Measurements from ENCODE around the gene C4BPA.

C4BPA gene

DNA sequence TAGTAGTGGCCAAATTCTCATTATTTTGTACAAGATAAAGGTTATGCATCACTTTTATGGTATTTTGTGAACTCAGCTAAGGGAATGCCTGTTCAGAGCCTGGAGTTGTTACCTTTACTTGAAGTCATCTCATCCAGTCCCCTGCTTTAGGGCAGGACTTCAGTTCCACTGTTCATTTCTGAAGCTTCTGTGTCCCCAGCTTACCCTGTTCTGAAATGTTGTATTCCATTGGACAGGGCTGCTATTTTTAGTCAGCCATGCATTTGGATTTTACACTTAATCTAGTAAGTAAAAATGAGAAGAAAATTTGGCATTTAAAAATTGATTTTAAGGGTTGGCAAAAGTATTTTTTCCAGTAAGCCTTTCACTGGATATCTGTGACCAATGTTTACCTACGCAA is 27.0 kb upstream of the C4BPA start:
- no peak for DNase-seq (ENCODE audit: low read depth in 1 of 2, low spot score in 1 of 2)

DNA sequence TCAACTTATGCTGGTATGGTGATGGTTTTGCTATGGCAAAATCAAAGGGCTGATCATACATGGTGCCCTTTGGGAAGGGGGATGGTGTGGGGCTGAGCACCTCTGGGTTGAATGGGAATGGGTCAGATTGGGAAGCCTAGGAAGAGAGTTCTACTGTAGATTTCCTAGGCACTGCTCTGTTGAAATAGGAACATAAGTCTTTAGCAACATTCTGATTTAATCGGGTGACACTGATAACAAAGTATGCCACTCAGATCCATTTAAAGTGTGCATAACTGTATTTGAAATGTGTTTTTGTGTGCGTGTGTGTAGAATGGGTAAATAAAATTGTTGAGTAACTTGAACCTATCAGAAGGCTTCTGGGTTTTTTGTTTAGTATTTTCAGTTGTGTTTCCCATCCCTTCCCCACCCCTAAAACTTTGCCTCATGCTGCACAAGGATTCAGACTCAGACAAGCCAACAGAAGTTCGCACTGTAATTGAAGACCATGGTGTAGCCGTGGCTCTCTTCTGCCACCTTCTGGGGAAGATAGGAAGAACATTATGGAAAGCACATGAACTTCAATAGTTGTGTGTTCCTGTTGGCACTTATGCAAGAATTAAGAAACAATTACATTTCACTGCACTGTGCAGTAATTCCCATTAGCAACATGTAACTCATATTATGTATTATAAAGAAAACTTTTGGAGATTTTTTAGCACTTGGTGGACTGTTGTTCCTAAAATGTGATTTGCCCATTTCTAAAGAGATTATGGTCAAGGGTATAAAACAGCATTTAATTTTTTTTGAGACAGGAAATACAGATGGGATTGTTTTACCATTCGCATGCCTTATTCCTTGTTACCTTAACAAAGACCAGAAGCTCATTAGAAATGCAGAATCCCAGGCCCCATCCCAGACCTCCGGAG is 26.3 kb upstream of the C4BPA start:
- no peak for DNase-seq (ENCODE audit: low read depth in 1 of 2, low spot score in 1 of 2)

DNA sequence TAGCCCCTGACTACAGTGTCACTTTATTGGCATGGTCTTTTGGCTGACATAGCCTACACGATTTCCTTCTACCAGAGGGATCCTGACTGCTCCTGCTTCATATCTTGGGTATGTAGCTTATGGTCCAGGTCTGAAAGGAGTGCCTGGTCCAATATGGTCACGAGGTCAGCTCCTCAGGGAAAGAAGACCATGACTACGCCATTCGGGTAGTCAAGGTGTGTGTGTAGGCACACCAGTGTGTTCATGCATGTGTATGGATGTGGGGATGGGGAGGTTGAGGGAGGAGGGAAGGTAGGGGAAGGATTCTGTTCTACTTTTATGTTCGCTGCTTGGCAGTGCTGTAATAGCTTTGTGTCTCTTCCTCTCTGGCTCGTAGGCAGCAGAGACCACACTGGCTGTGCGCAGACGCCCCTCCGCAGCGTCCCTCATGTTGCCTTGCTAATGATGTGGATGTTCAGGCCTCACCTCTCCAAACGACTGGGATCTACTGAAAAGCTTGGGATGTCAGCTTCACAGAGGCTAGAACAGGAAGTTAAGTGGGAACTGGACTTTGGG is 25.4 kb upstream of the C4BPA start:
- no peak for DNase-seq (ENCODE audit: low read depth in 1 of 2, low spot score in 1 of 2)

DNA sequence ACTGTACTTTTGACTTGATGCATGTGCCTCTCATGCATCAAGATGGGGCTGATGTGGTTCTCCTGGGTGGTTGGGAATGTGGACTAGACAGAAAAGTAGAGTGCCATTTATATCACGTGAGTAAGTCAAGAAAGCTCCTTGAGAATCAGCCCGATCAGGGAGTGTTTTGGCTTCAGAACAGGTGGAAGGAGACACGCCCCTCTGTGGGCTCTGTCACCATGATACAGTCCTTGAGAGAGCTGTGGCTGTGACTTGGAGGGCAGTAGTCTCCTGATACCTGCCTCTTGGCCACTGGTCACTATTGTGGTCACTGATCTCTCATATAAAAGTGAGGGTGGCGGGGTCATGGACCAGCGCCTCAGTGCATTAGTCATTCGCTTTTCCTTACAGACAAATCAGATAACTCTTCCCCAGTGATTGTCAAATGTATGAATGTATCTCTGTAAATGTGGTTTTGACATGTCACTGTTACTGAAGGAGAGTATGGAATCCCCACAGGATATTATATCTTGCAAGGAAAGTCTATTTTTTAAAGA is 24.3 kb upstream of the C4BPA start:
- DNase-seq (ENCODE audit: low read depth in 1 of 2, low spot score in 1 of 2): no peak

DNA sequence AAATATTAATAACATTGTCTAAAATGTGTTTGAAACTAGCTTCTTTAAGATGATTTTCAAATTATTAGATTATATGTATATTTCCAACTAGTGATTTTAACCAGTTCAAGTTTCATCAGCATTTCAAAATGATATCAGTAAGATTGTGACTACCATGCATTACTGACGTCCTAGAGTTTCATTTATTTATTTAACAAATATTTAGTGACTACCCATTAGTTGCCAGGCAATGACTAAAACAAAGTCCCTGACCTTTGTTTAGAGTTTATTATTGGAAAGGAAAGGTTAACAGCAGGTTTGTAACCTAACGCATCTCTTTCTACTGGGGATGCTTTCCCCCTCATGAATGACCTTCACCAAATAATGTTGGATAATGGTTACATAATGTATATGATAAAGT is 22.9 kb upstream of the C4BPA start:
- no peak for DNase-seq (ENCODE audit: low read depth in 1 of 2, low spot score in 1 of 2)

DNA sequence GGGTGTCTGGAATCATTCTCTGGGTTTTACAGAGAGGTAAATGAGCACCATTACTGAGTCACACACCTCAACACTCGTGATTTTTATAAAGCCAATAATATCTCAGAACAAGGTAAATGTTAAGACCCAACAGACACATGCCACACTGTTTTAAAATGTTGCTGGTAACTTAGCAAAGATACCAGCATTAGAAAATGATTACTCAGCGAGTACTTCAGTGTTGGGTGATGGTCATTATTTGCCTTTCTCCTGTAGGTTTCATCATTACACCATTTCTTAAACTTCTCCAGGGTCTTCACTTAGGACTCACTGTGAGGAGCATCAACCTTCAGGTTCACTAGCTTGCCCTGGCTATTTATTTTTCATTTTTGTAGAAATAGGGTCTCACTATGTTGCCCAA is 22.2 kb upstream of the C4BPA start:
- DNase-seq (ENCODE audit: low read depth in 1 of 2, low spot score in 1 of 2): no peak

DNA sequence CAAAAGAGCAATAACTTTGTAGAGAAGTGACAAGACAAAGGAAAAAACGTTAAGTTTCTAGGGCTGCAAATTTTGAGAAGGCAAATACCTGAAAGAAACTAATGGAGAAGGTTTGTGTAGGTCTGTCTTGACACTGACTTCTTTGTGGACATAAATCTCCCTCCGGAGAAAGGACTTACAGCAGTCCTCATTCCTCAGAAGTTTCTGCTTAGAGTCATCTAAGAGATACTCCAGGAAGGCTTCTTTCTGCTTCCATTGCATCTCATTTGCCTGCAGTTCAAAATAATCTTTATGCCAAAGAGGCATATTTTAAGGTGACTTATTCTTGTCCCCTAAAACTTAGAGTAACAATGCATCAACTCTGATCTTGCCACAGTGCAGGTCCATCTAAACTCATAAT is 19.8 kb upstream of the C4BPA start:
- no peak for DNase-seq (ENCODE audit: low read depth in 1 of 2, low spot score in 1 of 2)

DNA sequence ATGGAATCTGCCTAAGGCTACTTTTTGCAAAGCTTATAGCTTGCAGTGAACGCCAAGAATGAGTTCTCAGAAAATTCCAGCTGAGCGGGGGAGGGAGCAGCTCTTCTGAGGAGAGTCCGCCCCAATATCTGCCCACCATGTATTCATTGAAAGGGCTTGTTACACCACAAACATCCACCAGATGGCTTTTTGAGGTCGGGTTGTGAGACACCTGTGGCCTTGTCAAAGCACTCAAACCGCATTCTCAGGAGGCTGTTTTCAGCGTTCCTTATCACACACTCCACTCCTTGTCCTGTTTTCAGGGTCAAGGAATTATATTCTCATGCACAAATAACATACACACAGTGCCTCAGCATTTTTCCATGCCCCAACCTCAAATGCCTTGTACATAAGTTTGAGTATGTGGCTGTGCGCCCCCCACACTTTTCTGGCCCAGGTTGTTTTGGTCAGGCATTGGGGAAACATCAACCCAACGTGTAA is 19.3 kb upstream of the C4BPA start:
- DNase-seq (ENCODE audit: low read depth in 1 of 2, low spot score in 1 of 2): peak in 1 of 2 donors; percentile 13

DNA sequence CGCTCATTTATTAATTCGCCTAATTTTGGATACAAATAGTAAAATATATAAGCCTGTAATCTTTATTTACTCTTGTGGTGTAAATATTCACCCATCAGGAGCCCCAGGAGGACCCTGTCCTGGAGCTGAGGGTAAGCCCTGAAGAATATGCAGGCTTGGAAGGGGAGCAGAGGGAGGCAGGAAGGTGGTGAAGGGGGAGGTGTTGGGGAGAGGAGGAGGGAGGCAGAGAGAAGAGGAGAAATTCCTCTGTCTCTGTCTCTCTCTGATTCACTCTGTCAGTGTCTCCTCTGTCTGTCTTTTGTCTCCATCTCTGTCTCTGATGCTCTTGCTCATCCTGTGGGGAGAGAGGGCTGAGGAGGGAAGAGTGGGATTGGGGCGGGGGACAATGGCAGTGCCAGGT is 18.1 kb upstream of the C4BPA start:
- DNase-seq (ENCODE audit: low read depth in 1 of 2, low spot score in 1 of 2): no peak

DNA sequence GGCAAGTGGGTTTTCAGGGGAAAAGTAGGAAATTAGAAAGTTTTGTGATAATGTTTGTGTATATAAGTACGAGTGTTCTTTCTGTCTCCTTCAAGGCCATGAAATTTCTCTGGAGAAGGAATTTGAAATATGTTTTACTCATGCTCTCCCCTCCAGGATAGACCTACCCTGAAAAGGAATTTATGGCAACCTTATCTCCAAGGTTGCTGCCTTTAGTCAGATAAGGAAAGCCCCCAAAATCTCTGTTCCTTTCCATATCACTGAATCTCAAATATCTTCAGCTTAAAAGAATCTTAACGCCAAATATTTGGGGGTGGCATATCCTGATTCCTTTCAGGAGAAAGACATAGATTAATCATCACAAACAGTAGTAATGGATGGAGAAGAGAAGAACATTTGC is 15.9 kb upstream of the C4BPA start:
- no peak for DNase-seq (ENCODE audit: low read depth in 1 of 2, low spot score in 1 of 2)

DNA sequence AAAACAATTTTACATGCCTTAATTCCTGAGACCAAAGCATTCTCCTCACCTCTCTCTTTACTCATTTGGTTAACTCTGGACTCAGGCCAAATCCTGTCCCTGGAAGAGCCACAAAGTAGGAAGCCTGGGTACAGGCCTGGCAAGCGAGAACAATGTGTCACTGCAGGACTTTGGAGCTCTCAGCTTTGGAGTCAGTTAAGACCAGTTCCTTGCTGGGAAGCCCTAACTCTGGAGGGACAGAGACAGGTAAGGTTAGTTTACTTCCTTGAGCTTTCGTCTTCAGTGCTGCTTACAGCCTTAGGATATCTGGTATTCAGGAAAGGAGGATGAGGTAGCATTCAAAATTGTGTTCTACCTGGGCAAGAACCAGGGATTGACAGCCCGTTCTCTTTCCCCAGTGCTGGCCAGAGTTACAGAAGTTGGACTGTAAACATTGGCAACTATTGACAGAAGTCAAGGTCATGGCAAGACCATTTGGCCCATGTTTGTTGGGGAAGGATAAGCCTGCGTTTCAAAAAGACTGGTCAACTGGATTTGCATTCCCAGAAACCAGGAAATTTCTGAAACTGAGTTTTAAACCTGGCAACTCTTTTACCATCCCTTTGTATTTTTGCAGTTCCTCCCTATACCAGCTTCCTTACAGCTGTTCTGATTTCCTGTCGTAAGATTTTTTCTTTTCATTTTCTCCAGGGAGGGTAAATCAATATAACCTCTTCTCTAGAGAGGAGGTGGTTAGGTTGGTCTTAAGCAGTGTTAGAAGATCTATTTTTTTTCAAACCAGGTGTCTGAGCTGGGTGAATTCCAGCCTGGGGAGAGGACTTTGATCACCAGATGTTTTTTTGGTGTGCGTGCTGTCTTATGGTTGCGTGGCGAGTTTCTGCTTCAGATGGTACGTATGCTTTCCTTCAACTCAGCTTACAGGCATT is 15.1 kb upstream of the C4BPA start, which contains the start of gene C4BPB:
C4BPB (plus strand) TSS at position 160 of the 926 bp plus-strand sequence; CDS start at position 832, 672 bp downstream.
- DNase-seq (ENCODE audit: low read depth in 1 of 2, low spot score in 1 of 2): no peak

DNA sequence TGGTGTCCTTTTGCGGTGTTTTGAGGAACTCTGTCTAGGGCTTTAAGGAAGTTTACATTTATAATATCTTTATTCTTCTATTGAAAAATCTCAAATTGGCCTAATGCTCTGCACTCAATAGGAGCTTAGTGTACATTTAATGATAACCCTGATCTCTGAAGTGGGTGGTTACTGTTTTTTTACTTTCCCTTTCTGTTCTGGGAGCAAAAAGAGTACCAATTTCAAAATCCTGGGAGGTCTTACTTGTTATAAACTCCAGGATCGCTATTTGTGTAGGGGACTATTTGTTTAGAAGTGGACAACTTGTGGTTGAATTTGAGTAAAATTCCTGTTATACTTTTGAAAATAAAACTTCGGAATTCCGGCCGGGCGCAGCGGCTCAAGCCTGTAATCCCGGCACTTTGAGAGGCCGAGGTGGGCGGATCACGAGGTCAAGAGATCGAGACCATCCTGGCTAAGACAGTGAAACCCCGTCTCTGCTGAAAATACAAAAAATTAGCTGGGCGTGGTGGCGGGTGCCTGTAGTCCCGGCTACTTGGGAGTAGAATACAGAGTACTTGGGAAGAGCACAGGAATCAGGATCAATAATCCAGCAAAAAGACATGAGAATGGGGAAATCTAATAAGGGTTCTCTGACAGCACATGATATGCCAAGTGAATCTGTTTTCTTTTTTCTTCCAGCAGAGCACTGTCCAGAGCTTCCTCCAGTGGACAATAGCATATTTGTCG is 14.2 kb upstream of the C4BPA start:
- no peak for DNase-seq (ENCODE audit: low read depth in 1 of 2, low spot score in 1 of 2)

DNA sequence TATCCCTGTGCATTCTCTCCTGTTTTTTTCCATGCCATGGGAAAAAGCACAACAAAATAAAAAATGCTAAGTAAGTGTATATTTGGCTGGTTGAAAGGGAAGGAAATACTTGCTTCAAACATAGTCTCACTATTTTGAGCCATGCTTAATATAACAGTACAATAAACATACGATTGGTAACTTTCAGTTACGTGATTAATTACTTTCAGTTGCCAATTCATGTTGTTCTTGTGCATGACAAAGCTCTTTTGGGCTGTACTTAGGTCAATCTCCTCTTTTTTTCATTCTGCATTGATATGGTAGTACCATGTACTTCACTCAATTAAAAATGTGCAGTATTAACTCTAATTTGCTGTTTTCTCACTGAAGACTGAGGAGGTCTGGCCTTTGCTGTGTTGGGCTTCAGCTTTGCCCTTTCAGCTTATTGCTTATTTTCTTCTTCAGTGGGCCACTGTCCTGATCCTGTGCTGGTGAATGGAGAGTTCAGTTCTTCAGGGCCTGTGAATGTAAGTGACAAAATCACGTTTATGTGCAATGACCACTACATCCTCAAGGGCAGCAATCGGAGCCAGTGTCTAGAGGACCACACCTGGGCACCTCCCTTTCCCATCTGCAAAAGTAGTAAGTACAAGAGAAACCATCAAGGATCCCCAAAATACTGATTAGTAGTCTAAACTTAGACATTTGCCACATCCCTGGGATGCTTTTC is 12.7 kb upstream of the C4BPA start:
- DNase-seq (ENCODE audit: low read depth in 1 of 2, low spot score in 1 of 2): no peak

DNA sequence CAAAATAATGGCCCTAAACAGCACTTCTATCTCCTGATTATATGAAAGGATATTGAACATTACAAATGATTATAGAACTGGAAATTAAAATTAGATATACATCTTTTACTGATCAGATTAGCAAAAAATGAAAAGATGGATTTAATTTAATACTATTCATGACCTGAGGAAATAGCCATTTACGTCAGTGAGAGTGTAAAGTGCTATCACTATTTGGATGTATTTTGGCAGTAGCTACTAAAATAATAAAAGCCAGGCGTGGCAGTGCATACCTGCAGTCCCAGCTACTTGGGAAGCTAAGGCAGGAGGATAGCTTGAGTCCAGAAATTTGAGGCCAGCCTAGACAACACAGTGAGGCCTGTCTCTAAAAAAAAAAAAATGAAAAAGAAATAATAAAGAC is 10.1 kb upstream of the C4BPA start:
- no peak for DNase-seq (ENCODE audit: low read depth in 1 of 2, low spot score in 1 of 2)

DNA sequence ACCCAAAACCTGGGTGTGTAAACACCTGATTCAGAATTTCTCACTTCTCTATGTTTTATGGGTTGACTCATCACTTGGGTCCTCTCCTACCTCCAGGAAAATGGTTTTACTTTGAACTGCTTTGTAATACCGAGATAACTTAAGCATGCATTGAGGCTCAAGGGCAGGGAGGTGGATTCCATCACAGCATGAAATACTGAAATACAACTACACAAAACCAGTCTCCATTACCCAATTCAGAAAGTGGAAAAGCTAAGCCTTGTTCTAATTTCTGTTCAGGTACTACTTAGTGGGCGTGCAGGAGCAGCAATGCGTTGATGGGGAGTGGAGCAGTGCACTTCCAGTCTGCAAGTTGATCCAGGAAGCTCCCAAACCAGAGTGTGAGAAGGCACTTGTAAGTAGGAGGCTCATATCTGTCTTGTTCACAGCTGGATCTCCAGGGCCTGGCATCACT is 6.1 kb upstream of the C4BPA start:
- DNase-seq (ENCODE audit: low read depth in 1 of 2, low spot score in 1 of 2): no peak

DNA sequence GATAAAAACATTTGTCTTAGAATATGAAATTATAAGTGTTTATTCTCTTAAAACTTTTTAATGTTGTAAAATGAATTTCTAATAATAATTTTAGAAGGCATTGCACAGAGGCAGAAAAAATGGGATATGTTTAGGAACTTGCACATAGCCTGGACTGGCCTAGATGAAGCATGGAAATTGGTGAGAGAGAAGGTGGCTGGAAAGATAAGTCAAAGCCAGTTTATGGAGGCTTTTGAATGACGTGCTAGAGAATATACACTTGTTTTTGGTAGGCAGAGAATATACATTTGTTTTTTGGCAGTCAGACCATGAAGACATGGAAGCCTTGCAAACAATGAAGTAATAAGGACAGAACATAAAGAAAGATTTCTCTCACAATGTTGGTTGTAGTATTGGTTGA is 2.3 kb upstream of the C4BPA start:
- DNase-seq (ENCODE audit: low read depth in 1 of 2, low spot score in 1 of 2): no peak

DNA sequence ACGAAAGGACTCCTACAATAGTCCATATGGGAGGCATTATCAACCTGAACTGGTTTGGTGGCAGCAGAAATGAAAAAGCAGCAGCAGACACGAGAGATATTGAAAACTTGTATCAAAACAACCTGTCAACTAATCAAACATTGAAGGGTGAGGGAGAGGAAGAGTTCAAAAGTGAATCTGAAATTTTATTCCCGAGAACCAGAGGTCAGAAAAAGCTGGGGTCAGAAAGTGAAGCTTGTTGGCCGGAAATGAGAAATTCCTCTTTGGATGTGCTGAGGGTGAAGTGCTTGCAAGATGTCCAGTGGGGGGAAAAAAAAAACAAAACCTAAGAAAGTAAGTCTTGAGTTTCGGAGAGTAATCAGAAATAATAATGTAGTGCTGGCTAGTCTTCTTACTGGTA is 1.9 kb upstream of the C4BPA start:
- no peak for DNase-seq (ENCODE audit: low read depth in 1 of 2, low spot score in 1 of 2)

DNA sequence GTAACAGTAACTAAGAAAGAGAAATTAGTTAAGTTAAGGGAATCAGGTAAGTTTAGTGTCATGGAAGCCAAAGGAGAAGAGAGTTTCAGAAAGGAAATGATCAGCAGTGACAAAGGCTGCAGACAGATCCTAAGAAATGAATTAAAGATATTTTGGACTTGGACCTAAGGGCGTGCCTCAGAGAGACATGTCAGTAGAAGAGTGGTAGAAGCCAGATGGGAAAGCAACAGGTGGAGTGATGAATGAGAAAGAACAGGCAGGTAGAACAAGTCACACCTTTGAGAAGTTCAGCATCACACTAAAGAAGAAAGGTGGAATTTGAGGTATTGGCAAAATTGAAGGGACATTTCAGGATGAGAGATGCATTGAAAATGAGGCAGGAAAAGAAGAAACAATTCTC is 1.4 kb upstream of the C4BPA start:
- no peak for DNase-seq (ENCODE audit: low read depth in 1 of 2, low spot score in 1 of 2)

DNA sequence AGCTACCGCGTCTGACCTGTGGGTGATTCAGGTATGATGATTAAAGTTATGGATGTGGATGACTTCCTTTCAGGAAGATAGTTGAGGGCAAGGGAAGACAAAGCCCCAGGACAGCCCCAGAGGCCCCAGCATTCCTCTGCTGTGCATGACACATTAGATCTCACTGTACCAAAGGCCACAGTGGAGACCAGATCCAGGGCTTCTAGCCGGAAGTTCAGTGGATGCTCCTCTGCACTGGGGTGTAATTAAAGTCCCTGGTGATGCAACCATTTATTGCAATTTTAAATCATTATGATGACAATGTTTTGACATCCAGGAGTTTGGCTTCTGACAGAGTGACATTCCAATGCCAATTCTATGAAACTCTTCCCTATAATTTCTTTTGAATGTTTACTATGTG is 5.0 kb downstream of the C4BPA start:
- DNase-seq (ENCODE audit: low read depth in 1 of 2, low spot score in 1 of 2): no peak

Measured in activated T-helper 1 cell treated with anti-CD3 and anti-CD28 coated beads, Interleukin-2, amount 50 U/mL, for 16 hours (primary cell).